GM13976 (cell line): Measurements from ENCODE around the gene GMPS.

Source experiments
- DNase-seq: peaks from one replicate; pipeline ENCODE4 v3.0.0; 2012; ENCODE audit warnings: low spot score
- in situ Hi-C: fragments of 300-500 bp; cut with MboI; formaldehyde crosslinking; loops from one replicate; pipeline ENCODE4 v1.12.0; 2022; ENCODE audit warnings: low sequenced_read_pairs, mixed read lengths, inconsistent platforms; ENCODE audit not compliant: unreplicated experiment
- TF ChIP-seq, protein P1 (sequence below): IDR thresholded peaks from 2 replicates; pipeline ENCODE4 v1.5.1; 2012; ENCODE audit warnings: borderline replicate concordance, mild to moderate bottlenecking; ENCODE audit not compliant: insufficient read depth; ENCODE audit errors: extremely low read depth, missing control alignments, control extremely low read depth

GMPS gene

DNA sequence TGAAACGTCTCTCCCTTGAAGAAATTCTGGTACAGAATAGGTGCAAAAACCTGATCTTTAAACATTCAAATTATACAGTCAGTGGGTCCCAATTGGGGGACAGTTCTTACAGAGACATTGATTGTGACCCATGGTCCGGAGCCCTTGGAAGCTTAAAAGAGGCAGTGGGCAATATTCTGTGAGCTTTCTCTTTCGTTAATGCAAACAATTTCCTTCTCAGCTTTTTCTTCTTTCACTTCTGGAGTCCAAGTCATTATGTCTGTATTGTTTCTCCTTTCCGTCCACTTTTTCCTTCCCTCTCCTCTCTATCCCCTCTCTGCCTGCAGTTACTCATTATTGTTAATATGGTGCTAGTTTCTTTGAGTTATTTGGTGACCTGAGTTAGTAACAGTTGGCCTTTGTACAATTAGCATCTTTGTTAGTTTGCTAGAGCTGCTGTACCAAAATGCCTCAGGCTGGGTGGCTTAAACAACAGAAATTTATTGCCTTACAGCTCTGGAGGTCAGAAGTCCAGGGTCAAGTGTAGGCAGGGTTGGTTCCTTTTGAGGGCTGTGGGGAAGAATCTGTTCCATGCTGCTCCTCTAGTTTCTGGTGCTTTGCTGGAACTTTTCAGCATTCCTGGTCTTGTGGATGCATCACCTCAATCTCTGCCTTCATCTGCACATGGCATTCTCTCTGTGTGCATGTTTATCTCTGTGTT, 102.6 kb downstream of the GMPS start:
- in situ Hi-C loops = no loop called here
- DNase-seq = no peak
- TF ChIP-seq, protein P1, sequence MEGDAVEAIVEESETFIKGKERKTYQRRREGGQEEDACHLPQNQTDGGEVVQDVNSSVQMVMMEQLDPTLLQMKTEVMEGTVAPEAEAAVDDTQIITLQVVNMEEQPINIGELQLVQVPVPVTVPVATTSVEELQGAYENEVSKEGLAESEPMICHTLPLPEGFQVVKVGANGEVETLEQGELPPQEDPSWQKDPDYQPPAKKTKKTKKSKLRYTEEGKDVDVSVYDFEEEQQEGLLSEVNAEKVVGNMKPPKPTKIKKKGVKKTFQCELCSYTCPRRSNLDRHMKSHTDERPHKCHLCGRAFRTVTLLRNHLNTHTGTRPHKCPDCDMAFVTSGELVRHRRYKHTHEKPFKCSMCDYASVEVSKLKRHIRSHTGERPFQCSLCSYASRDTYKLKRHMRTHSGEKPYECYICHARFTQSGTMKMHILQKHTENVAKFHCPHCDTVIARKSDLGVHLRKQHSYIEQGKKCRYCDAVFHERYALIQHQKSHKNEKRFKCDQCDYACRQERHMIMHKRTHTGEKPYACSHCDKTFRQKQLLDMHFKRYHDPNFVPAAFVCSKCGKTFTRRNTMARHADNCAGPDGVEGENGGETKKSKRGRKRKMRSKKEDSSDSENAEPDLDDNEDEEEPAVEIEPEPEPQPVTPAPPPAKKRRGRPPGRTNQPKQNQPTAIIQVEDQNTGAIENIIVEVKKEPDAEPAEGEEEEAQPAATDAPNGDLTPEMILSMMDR = no peak

DNA sequence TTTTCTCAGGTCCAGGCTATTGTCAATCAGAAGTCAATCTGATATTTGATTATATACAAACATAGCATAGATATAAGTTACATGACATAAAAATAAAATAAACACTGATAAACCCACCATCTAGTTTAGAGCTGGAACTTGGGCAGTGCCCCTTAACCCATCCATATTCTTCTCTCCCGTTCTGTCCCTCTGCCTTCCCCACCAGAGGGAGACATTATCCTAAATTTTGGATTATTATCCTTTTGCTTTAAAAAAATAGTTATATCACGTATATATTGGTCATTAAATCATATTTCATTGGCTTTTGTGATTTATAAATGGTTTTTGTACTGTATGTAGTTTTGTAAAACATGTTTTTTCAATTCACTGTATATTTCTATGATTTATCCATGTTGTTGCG, 107.9 kb downstream of the GMPS start:
- in situ Hi-C loops = no loop called here
- TF ChIP-seq, protein P1 = no peak
- no peak for DNase-seq

DNA sequence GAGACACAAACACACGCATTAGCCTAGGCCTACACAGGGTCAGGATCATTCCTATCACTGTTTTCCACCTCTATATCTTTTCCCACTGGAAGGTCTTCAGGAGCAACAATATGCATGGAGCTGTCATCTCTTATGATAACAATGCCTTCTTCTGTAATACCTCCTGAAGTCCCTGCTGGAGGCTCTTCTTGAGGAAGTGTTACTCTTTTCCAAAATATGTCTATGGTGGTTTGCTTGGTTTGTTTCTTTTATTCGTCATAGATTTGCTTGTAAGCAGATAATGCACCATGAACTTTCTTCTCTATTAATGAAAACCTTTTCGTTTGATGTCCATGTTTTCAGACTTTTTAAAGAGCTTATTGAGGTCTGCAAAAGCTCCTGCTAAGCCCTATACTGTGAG, 109.3 kb downstream of the GMPS start:
- TF ChIP-seq, protein P1 = no peak
- in situ Hi-C loops = no loop called here
- DNase-seq = no peak

DNA sequence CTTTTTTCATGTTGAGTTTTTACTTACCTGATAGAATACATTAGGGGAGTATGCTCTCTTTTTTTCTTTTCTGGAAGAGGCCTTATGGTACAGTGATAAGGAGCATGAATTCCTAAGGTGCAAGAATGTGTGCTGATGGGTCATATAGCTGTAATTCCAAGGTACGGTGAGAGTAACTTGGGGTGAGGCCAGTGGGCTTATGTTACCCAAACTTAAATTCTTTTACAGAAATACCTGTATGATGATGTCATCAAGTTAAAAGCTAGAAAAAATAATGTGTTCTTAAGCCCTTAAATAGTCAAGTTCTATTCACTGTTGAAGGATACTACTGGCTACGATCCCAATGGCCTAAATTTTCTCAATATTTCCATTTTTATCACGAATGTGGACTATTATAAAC, 111.2 kb downstream of the GMPS start:
- no peak for DNase-seq
- TF ChIP-seq, protein P1 = no peak
- in situ Hi-C loops = no loop called here

DNA sequence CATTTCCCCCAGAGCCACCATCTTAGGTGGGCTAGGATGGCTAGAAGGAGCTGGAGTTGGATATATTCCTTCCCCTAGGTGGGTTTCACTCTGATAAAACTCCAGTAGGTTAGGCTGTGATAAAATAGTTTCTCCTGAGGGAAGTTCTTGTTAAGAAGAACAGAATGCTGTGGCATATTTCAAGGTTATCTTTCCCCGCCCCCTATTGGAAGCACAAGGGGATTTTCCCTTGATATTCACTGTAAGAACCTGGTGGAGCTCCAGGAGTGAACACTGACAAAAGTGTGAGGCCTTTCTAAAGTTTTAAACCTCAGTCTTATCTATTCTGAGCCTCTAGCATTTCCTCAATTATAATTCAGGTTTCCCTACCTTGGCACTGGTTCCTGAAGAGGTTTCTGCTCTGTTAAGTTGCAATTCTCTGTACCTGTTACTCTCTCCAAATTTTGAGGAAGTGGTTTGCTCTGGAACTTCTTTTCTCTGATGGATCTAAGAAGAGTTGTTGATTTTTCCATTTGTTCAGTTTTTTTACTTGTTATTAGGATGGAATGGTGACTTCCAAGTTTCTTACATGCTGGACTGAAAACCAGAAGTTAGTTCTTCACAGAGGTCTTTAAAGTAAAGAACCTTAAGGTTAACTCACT, 113.5 kb downstream of the GMPS start:
- TF ChIP-seq, protein P1 = no peak
- no peak for DNase-seq
- in situ Hi-C loops = no loop called here

DNA sequence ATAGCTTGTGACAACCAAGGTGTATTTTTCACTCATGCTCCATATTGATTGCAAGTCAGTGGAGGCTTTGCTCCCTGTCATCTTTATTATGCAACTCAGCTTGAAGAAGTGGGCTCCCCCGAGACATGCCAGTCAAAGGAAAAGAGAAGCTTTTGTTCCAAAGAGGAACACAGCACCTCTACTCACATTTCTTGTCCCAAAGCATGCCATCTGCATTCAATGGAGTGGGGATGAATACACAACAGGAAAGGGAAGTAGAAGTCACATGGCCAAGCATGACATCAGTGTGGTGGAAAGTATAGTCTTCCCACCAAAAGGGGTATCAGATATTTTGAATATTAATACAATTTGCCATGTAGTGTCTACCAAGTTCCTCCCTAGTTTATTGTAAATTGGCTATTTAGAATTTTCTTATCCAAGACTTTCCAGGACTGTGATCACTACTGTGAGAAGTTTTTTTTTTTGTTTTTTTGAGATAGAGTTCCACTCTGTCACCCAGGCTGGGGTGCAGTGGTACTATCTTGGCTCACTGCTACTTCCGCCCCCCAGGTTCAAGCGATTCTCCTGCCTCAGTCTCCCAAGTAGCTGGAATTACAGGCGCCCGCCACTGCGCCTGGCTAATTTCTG, 114.5 kb downstream of the GMPS start:
- DNase-seq = no peak
- TF ChIP-seq, protein P1 = no peak
- in situ Hi-C loops = no loop called here

DNA sequence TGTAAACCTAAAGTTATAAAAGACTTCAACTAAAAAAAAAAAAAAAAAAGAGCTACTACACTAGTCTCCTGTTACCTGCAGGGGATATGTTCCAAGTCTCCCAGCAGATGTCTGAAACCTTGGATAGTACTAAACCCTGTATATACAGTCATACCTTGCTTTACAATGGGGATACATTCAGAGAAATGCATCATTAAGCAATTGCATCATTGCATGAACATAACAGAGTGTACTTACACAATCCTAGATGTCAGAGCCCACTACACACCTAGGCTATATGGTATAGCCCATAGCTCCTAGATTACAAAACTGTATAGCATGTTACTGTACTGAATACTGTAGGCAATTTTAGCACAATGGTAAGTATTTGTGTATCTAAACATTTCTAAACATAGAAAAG, 119.1 kb downstream of the GMPS start:
- TF ChIP-seq, protein P1 = no peak
- no peak for DNase-seq
- in situ Hi-C loops = no loop called here
